ENCODE data around the gene NCOR1.
"Not testable (repeated sequence)": the region's sequence is repeated elsewhere in the genome, so short reads cannot be mapped to it uniquely, and the experiment has no call there.

NCOR1 gene

DNA sequence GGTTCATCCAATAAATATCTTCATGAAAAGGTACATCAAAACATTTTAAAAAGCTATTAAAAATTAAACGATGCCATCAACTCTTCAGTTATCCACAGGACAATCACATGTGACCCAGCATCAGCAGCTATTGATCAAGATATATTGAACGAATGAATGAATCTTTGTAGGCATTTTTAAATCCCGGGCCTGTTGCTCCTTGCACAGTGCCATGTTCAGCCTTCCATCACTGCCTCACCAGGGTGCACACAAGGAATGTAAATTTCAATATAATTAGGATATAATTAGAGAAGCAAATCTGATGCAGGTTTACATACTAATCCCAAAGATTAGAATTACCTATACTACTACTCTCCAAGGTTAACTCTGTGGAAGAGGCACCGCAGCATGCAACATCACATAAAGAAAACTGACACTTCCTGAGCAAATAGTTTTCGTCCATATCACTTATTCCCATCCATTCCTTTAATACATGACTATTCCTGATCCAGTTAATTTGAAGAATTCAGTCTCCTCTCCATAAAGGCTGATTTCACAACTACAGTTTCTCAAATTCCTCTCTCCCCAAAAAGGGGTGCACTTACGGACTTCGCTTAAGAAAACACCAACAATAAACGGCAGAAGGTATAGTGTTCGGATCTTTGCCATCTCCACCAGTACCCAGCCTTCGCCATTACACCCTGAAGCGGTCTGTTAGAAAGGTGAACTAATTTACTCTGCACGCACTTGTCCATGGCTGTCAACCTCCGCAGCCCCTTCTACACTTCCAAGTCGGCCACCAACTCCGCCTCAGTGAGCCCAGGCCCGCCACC, 938 bp downstream of the NCOR1 start:
- no peak for DNase-seq

DNA sequence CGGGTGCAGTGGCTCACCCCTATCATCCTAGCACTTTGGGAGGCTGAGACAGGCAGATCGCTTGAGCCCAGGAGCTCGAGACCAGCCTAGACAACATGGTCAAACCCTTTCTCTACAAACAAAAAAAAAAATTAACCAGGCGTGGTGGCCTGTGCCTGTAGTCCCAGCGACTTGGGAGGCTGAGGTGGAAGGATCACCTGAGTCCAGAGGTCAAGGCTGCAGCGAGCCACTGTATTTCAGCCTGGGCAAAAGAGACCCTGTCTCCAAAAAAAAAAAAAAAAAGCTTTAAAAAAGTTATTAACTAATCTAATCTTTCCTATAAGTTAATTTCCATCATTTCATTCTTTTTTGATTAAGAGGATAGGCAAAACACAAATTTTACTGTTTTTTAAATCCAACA, 2.5 kb downstream of the NCOR1 start:
- no peak for DNase-seq

DNA sequence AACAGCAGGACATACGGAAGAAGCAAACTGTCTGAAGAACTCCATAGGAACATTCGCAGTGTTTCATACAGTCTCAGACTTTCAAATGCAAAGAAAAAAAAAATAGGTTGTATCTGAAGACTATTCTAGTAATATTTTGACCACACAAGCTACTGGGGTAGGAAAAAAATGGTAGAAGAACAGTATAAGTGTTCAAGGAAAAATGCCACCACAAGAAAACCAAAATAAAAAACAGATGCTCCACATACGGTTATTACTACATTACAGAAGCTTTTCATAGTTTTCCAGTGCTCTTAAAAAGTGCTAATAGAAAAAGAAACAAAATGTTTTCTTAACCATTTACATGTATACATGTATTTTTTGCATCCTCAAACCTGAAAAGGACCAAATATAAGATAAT, 3.7 kb downstream of the NCOR1 start:
- no peak for DNase-seq

DNA sequence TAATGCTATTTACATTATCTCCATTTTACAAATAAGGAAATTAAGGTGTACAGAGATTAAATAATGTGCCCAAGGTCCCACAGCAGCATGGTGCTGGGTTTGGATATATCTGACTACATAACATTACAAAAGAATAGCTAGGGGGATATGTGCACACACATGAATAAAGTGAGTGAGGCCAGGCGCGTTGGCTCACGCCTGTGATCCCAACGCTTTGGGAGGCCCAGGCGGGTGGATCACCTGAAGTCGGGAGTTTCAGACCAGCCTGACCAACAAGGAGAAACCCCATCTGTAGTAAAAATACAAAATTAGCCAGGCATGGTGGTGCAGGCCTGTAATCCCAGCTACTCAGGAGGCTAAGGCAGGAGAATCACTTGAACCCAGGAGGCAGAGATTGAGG, 10.6 kb downstream of the NCOR1 start:
- not testable (repeated sequence) for DNase-seq

DNA sequence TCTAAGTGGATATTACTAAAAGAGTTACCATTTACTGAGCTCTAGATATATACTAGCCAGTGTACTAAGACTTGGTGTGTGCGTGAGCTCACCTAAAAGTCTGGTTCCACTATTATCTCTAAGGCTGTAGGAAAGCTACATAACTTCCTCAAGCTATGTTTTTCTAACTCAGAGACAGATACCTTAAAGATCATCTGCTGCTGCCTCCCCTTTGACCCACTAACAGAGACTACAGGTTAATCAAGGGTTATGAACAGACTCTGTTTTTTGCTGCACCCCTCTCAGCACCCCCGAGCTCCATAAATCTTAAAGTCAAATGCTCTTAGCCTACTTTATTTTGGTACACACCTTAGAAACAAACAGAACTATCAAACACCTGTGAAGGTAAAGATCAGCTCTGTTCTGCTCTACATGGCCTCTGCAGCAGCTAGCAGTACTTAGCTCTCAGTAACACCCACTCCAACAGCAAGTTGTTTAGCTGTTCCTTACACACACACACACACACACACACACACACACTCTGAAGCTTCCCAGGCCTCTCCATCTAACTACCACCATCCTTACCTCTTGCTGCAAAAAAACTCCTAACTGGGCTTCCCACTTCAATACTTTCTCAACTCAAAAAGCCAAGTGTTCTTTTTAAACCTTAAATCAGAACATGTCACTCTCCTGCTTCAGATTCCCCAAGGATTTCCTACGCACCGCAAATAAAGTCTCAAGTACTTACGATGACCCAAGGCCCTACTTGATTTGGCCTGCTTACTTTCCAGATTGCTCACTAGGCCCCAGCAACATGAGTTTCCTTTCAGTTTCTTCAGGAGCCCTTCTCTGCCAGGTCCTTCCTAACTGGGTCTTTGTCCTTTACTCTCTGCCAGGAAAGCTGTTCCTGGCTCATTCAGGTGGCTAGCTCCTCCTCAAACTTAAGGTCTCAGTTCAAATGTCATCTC, 12.5 kb downstream of the NCOR1 start:
- not testable (repeated sequence) for DNase-seq

DNA sequence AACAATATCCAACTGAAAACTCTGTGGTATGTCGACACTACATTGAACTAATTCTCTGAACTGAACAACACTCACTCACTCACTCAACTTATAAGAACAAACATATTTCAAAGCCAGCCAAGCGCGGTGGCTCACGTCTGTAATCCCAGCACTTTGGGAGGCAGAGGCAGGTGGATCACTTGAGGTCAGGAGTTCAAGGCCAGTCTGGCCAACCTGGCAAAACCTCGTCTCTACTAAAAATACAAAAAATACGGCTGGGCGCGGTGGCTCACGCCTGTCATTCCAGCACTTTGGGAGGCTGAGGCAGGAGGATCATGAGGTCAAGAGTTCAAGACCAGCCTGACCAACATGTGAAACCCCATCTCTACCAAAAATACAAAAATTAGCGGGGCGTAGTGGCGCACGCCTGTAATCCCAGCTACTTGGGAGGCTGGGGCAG, 13.6 kb downstream of the NCOR1 start:
- not testable (repeated sequence) for DNase-seq

DNA sequence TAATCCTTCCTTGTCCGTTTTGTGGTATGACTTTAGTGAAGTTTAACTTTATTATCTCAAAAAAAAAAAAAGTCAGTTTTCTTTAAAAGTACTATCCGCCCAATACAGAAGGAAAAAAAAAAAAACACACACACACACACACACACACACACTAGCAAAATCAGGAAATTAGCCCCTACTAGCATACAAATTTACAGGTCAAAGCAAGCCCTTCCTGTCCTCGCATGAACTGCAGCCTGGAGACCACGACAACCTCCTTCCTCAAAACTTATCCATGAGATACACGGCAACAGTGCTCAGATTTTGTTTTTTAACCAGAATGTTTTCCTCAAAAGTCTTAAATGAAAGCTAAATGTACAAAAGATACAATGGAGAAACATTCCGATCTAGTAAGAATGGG, 16.2 kb downstream of the NCOR1 start:
- no peak for DNase-seq

DNA sequence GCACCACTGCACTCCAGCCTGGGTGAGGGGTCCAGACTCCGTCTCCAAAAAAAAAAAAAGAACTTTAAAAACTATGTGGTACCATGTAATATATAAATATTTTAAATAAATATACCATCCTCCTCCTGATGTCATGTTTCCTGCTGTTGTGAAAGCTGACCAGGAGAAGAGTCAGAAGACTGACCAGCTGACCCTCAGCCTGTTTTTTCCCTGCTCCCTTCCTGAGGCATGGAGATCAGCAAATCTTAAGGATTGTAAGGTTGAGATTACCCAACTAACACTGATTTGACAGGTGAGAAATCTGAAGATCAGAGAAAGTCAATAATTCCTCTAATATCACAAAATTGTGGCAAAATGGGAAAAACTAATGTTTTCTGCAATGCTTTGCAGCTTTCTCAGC, 18.1 kb downstream of the NCOR1 start:
- no peak for DNase-seq

DNA sequence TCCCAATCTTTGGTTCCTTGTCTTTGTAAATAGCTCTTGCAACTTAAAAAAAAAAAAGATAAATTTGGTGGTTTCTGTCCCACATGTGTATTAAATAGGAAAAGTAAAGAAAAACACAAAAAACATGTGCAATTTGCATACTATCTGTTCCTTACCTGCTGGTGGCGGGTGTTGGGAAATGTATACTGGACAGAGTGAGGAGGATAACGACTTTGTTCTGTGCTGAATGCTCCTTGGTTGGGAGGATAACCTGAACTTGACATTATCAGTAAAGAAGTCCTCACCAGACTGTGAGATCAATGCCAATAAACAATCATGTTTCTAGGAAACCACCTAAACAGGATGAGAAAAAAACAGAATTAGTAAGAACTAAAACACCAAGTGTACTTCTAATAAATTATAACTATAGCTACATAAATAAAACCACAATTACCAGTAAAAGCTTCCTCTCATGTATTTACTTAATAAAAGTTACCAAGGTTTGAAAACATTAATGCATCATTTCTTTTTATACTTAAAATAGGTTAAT, 21.0 kb downstream of the NCOR1 start:
- DNase-seq = not testable (repeated sequence)

DNA sequence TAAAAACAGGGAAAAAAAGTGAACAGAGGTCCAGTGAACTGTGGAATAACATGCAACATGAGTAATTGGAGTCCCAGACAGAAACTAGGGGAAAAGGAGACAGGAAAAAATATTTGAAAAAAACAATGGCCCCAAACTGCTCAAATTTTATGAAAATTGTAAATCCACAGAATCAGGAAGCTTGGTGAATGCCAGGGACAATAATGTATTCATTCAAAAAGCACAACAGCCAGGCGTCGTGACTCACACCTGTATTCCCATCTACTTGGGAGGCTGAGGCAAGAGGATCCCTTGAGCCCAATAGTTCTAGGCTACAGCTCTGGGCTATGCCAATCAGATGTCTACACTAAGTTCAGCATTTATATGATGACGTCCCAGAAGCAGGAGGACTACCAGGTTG, 23.7 kb downstream of the NCOR1 start:
- no peak for DNase-seq

DNA sequence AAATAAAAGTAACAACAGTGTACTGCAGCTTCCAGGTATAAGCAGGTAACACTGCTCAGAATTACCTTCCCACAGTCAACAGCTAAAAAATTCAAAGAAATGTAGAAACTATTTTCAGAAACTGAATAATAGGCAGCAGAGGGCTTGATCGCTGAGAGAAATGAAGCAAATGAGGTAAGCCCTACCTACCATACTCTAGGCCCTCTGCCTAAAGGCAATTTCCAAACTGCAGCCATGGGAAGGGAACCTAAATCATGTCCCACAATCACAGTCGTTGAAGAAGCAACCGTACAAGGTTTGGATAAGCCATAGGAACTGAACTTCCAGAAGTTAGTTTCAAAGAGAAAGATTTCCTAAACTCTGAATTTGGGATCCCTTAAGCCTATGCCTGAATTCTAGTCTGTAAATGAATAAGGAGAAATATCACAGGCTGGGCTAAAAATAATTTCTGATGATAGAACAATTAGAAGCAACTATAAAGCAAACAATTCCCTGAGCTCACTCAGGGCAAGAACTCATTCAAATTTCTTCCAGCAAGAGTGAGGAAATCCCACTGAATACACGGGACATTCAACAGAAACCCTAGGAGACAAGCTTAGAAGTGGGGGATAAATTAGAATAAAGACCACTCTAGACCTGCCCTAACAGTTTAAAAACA, 24.5 kb downstream of the NCOR1 start:
- no peak for DNase-seq

DNA sequence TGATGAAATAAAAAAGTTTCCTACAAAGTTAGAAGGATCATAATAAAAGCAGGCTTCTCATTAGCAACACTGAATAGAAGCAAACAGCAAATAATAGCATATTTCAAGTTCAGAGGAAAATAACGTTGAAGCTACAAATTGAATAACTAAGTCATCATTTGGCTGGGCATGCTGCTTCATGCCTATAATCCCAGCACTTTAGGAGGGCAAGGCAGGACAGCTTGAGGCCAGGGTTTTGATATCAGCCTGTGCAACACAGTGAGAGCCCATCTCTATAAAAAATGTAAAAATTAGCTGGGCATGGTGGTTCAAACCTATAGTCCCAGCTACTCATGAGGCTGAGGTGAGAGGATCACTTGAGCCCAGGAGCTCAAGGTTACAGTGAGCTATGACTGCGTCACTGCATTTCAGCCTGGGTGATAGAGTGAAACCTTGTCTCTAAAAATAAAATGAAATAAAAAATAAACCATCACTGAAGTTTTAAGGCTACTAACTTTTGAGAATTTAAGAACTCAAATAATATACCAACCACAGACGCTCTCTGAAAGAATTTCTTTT, 25.5 kb downstream of the NCOR1 start:
- no peak for DNase-seq

DNA sequence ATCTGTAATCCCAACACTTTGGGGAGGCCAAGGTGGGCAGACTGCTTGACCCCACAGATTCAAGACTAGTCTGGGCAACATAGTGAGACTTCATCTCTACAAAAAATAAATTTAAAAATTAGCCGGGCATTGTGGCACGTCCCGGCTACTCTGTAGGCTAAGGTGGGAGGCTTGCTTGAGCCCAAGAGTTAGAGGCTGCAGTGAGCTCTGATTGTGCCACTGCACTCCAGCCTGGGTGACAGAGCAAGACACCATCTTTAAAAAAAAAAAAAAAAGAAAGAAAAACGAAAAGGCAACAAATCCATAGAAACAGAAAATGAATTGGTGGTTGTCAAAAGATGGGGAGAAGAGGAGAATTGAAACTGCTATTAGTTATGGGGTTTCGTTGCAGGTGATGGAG, 27.7 kb downstream of the NCOR1 start:
- no peak for DNase-seq

DNA sequence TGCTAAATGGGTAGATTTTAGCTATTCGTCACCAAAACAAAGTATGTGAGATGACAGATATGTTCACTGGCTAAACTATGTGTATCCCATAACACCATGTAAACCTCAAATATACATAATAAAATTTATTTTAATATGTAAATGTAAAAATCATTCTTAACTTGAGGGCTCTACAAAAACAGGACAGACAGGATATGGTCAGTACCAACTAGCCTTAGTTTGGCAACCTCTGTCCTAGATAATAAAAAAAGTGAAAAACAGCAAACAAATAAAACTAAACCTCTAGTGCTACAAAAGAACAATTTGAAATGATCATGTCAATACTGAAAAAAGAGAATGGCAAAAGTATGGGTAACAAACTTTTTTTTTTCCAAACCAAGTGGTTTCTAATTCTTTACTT, 33.8 kb downstream of the NCOR1 start:
- DNase-seq = no peak

DNA sequence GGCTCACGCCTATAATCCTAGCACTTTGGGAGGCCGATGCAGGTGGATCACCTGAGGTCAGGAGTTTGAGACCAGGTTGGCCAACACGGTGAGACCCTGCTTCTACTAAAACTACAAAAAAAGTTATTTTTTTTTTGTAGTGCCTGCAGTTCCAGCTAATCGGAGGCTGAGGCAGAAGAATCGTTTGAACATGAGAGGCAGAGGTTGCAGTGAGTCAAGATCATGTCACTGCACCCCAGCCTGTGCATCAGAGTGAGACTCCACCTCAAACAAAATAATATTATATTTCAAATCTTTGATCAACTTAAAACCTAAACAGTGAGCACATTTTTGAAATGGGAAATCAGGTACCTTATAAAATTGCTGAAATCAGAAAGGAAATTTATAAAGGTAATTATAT, 36.5 kb downstream of the NCOR1 start:
- DNase-seq = no peak

DNA sequence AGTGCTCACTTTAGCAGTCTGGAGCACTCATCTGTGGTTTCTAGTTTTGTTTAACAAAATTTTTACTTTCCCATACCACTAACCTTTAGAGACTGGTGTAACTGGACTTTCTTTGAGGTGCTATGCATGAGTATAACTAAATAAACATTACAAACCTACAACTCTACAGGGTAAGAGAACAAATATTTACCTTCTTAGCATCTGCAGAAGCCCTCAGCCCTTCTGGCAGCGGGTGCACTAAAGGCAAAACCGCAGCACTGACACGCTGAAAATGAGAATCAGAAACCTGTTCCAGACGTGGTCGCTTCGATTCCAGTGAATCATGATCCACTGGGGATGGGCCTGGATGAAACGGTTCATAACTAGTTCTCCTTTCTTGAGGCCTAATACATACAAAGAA, 43.7 kb downstream of the NCOR1 start:
- DNase-seq = peak; percentile 54

DNA sequence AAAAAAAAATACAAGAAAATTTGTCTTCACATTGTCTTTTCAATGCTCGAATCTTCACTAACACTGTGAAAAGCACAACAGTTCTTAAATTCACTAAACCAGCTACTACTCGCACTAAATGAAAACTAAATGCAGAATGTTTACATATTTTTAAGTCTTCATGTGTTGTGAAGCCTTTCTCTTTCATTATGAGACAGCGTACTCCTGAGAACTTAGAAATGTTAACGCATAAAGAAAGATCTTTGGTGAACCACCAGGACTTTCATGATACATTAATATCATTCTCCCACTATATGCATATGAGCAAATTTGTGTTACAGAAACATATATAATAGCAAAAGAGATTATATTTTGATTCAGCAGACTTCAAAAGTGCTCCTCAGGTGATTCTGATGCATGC, 48.6 kb downstream of the NCOR1 start:
- DNase-seq = not testable (repeated sequence)

DNA sequence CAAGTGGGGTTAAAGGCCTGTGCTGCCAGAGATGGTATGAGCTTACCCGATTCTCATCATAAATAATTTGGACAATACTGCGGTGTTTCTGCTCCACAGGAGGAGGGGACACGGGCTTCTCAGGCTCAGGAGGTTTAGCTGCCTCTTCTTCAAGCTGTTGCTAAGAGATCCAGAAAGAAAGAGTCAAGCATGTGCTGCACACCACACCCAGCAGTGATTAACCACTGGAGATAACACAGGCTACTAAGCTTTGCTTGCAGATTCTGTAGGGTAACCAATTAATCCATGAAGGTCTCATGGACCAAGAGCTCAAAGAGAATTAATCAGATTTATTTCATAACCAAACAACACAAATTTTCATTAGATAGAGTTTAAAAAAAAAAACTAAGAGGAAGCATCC, 56.6 kb downstream of the NCOR1 start:
- no peak for DNase-seq

DNA sequence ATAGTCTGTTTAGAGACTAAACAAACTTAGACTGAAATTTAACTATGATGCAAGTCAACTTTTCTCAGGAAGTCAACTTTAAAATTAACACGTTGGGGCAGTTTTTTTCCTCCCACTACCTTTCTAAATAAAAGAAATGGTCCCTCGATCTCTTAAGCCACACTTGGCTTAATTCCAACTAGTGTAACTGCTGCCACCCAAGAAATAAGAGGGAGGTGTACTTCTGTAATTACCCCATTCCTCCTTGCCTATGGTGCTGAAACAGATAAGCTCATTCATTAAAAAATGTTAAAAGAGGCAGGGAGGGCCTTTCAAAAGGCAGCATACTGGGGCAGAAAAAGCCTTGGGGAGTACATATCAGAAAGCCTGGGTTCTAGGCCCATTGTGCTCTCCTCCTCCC, 59.8 kb downstream of the NCOR1 start:
- DNase-seq = no peak

DNA sequence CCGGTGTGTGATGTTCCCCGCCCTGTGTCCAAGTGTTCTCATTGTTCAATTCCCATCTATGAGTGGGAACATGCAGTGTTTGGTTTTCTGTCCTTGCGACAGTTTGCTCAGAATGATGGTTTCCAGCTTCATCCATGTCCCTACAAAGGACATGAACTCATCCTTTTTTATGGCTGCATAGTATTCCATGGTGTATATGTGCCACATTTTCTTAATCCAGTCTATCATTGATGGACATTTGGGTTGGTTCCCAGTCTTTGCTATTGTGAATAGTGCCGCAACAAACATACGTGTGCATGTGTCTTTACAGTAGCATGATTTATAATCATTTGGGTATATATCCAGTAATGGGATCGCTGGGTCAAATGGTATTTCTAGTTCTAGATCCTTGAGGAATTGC, 63.0 kb downstream of the NCOR1 start:
- not testable (repeated sequence) for DNase-seq

DNA sequence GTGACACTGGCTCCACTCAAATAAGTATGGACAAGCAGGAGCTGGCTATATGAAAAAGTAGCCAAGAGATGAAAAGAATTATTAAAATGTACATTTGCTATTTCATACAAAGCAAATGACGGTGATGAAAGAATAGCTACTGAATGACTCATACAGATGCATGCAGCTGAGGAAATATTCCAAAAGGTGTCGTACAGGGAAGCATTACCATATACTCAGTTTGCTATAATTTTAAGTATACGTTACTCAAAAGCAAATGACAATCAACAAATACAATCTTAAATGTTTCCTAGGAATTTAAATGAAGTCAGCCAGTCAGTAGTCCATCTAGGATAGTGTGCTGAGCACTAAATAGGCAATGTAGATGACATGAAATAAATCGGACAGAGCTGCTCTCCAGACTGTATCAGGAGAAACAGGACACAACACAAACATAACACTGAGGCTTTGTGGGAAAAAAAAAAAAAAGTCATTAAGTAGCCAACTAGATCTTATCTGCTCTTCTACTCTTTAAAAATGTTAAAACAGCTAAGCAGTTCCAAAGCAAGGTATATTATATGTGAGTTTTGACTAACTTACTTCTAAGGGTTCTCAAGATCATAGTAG, 65.0 kb downstream of the NCOR1 start:
- no peak for DNase-seq

DNA sequence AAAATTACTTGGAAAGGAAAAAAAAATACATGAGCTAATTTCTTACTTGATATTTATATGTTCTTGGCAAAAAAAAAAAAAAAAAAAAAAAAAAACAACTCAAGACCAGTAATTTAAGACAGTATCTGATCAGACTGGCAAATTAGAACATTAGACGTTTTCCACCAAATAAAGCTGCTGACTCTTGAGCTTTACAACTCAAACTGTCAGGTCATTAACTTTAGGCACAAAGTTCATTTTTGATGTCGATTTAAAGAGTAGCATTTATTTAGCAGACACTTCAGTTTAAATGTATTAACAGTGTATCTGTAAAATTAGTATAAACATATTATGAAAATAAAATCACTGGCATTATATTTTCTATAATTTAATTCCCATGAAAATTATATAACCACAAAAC, 66.7 kb downstream of the NCOR1 start:
- no peak for DNase-seq

Data from NCI-H2029 (cell line).